H9 (cell line): ENCODE results near the gene TMEM44. TPM values are rescaled to one million over a fixed set of nuclear protein-coding genes. Genes with fewer than 3 reads are reported as not detected.

Experiments
- DNase-seq: peaks from one replicate; pipeline ENCODE4 v3.0.0-alpha.2; 2017
- H2AFZ ChIP-seq: one replicate; pipeline ENCODE4 v1.6.1; 2013; ENCODE audit warnings: mild to moderate bottlenecking, low read length, control low read depth, moderate library complexity
- H2AK5ac ChIP-seq: 2 replicates; pipeline ENCODE4 v1.6.1; 2013; ENCODE audit warnings: low read length, control low read depth, mixed read lengths; ENCODE audit not compliant: insufficient read length
- H2BK120ac ChIP-seq: one replicate; pipeline ENCODE4 v1.6.1; 2013; ENCODE audit warnings: low read depth, mild to moderate bottlenecking, low read length, control low read depth, inconsistent platforms; ENCODE audit not compliant: poor library complexity, severe bottlenecking
- H2BK12ac ChIP-seq: 2 replicates; pipeline ENCODE4 v1.6.1; 2013; ENCODE audit warnings: low read length, control low read depth, mixed read lengths, low read depth; ENCODE audit not compliant: insufficient read length
- H2BK15ac ChIP-seq: 2 replicates; pipeline ENCODE4 v1.6.1; 2013; ENCODE audit warnings: low read depth, low read length, control low read depth
- H2BK20ac ChIP-seq: one replicate; pipeline ENCODE4 v1.6.1; 2013; ENCODE audit warnings: low read depth, mild to moderate bottlenecking, low read length, control low read depth, inconsistent platforms; ENCODE audit not compliant: poor library complexity, severe bottlenecking
- H2BK5ac ChIP-seq: 2 replicates; pipeline ENCODE4 v1.6.1; 2013; ENCODE audit warnings: low read length, control low read depth, mixed read lengths; ENCODE audit not compliant: insufficient read length
- H3K14ac ChIP-seq: 2 replicates; pipeline ENCODE4 v1.6.1; 2013; ENCODE audit warnings: low read length, control low read depth; ENCODE audit not compliant: insufficient read depth
- H3K18ac ChIP-seq: 2 replicates; pipeline ENCODE4 v1.6.1; 2013; ENCODE audit warnings: low read depth, mild to moderate bottlenecking, mixed read lengths, low read length, control low read depth; ENCODE audit not compliant: insufficient read length
- H3K23ac ChIP-seq: 2 replicates; pipeline ENCODE4 v1.6.1; 2013; ENCODE audit warnings: low read length, control low read depth, mixed read lengths, low read depth; ENCODE audit not compliant: insufficient read length
- H3K23me2 ChIP-seq: 2 replicates; pipeline ENCODE4 v1.6.1; 2013; ENCODE audit warnings: low read depth, mild to moderate bottlenecking, mixed read lengths, low read length, control low read depth; ENCODE audit not compliant: insufficient read length, poor library complexity, severe bottlenecking
- H3K27ac ChIP-seq: 2 replicates; pipeline ENCODE4 v1.5.1; 2013; ENCODE audit warnings: low read length, control low read depth, mixed read lengths, low read depth; ENCODE audit not compliant: insufficient read length
- H3K27me3 ChIP-seq: 2 replicates; pipeline ENCODE4 v1.6.1; 2013; ENCODE audit warnings: low read length, control low read depth, inconsistent platforms; ENCODE audit not compliant: insufficient read depth
- H3K4ac ChIP-seq: 2 replicates; pipeline ENCODE4 v1.6.1; 2013; ENCODE audit warnings: low read depth, mild to moderate bottlenecking, control low read depth, inconsistent platforms, low read length, moderate library complexity
- H3K4me1 ChIP-seq: 2 replicates; pipeline ENCODE4 v1.6.1; 2013; ENCODE audit warnings: low read length, control low read depth, inconsistent platforms; ENCODE audit not compliant: insufficient read depth
- H3K4me2 ChIP-seq: 2 replicates; pipeline ENCODE4 v1.6.1; 2013; ENCODE audit warnings: low read length, control low read depth, mixed read lengths; ENCODE audit not compliant: insufficient read length, insufficient read depth
- H3K56ac ChIP-seq: 2 replicates; pipeline ENCODE4 v1.6.1; 2013; ENCODE audit warnings: low read depth, mild to moderate bottlenecking, mixed read lengths, low read length, control low read depth; ENCODE audit not compliant: insufficient read length
- H3K79me1 ChIP-seq: 2 replicates; pipeline ENCODE4 v1.6.1; 2013; ENCODE audit warnings: low read depth, mild to moderate bottlenecking, moderate library complexity, low read length, control low read depth, inconsistent platforms; ENCODE audit not compliant: insufficient read depth, poor library complexity, severe bottlenecking
- H3K79me2 ChIP-seq: 2 replicates; pipeline ENCODE4 v1.6.1; 2013; ENCODE audit warnings: low read length, control low read depth, inconsistent platforms; ENCODE audit not compliant: insufficient read depth
- H3K9ac ChIP-seq: 2 replicates; pipeline ENCODE4 v1.6.1; 2013; ENCODE audit warnings: low read length, control low read depth, mixed read lengths; ENCODE audit not compliant: insufficient read length; ENCODE audit errors: extremely low read depth
- H3K9me3 ChIP-seq: one replicate; pipeline ENCODE4 v1.6.1; 2013; ENCODE audit warnings: low read depth, low read length, inconsistent platforms; ENCODE audit not compliant: control insufficient read depth
- H3T11ph ChIP-seq: one replicate; pipeline ENCODE4 v1.6.1; 2013; ENCODE audit warnings: mild to moderate bottlenecking, low read length, control low read depth, inconsistent platforms
- H4K20me1 ChIP-seq: one replicate; pipeline ENCODE4 v1.6.1; 2013; ENCODE audit not compliant: control insufficient read depth, insufficient read length, insufficient read depth
- H4K5ac ChIP-seq: 2 replicates; pipeline ENCODE4 v1.6.1; 2013; ENCODE audit warnings: low read depth, mild to moderate bottlenecking, mixed read lengths, low read length, control low read depth; ENCODE audit not compliant: insufficient read length
- H4K8ac ChIP-seq: replicated peaks from 2 replicates; pipeline ENCODE4 v1.6.1; 2013; ENCODE audit warnings: low read length, control low read depth, mixed read lengths, low read depth; ENCODE audit not compliant: insufficient read length
- H4K91ac ChIP-seq: 2 replicates; pipeline ENCODE4 v1.6.1; 2013; ENCODE audit warnings: low read depth, mild to moderate bottlenecking, moderate library complexity, mixed read lengths, low read length, control low read depth; ENCODE audit not compliant: insufficient read length
- H3K27ac Mint-ChIP-seq, 3 experiments: 2 replicates in 2 of 3; 3 replicates in 1 of 3; pipeline ENCODE4 v1.8.0; 2020 to 2021; ENCODE audit warnings: mixed read lengths in 3 of 3, mild to moderate bottlenecking in 1 of 3, moderate library complexity in 1 of 3
- H3K27me3 Mint-ChIP-seq: 2 replicates; pipeline ENCODE4 v1.8.0; 2021; ENCODE audit warnings: low read depth, mild to moderate bottlenecking, moderate library complexity, mixed read lengths
- H3K36me3 Mint-ChIP-seq, 3 experiments: 2 replicates in 2 of 3; 3 replicates in 1 of 3; pipeline ENCODE4 v1.8.0; 2020 to 2021; ENCODE audit warnings: low read depth in 3 of 3, mixed read lengths in 3 of 3; ENCODE audit not compliant: insufficient read depth in 1 of 3
- H3K4me1 Mint-ChIP-seq, 2 experiments: 2 replicates each; pipeline ENCODE4 v1.8.0; 2020; ENCODE audit warnings: mixed read lengths in 2 of 2
- H3K4me3 Mint-ChIP-seq, 2 experiments: 2 replicates in 1 of 2; 3 replicates in 1 of 2; pipeline ENCODE4 v1.8.0; 2020 to 2021; ENCODE audit warnings: mild to moderate bottlenecking in 2 of 2, mixed read lengths in 2 of 2, moderate library complexity in 1 of 2
- H3K9me3 Mint-ChIP-seq, 2 experiments: 2 replicates in 1 of 2; 3 replicates in 1 of 2; pipeline ENCODE4 v1.8.0; 2020; ENCODE audit warnings: mild to moderate bottlenecking in 2 of 2, mixed read lengths in 2 of 2, moderate library complexity in 1 of 2
- CTCF ChIP-seq: fragments of 200-600 bp; sonication (generic); conservative IDR thresholded peaks from 3 replicates; pipeline ENCODE4 v1.8.0; 2021; ENCODE audit warnings: antibody characterized with exemption, mild to moderate bottlenecking
- WGBS: extraction: QIAGEN DNeasy Blood & Tissue Kit; methylation state at CpG from one replicate; pipeline ENCODE4 v1.1.7; 2013; ENCODE audit warnings: missing lambda C conversion rate, low lambda C conversion rate, mixed read lengths; ENCODE audit not compliant: insufficient read length; ENCODE audit errors: extremely low coverage; 5-methylcytosine and 5-hydroxymethylcytosine counted together
- total RNA-seq: library from RNA; stranded (reverse); gene quantifications from 2 replicates; pipeline ENCODE4 v1.2.1, GENCODE V29; 2021

The TMEM44 gene
- total RNA-seq, 1 experiment from 2014 or later, result 19.8 TPM

DNA sequence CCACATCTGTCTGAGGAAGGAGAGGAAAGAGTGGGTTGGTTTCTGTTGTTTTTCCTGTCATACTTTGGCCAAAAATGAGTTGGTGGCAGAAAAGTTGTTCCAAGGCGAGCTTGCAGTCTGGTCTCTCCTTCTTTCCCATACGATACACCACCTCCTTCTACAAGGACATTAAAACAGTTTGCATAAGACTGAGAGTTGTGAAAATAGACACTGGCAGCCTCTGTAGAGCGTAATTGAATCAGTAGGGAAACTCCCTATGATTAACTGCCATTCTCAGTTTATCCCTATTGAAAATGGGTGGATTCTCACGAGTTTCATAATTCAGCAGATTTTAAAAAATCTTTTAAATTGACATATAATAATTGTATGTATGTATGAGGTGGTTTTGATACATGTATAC, 42.5 kb upstream of the TMEM44 start:
- no peaks in the 10 kb centered on the region for H4K20me1 ChIP-seq
- Mint-ChIP-seq H3K36me3 (no peaks in the 10 kb centered on the region), H3K4me3 (no peak overlapping the region), H3K4me1 (peaks cover 5 to 7% of the 10 kb centered on the region in 2 experiments), H3K9me3 (no peaks in the 10 kb centered on the region), H3K27ac (no peak overlapping the region), H3K27me3 (peaks cover 43% of the 10 kb centered on the region)
- H2AK5ac ChIP-seq, result no peak overlapping the region
- H3K4ac ChIP-seq, result no peak overlapping the region
- no peak for DNase-seq
- peaks cover 7% of the 10 kb centered on the region for H3K23me2 ChIP-seq
- H3T11ph ChIP-seq, result no peak overlapping the region
- no peak overlapping the region for H2BK5ac ChIP-seq
- H3K79me1 ChIP-seq, result peaks cover 2% of the 10 kb centered on the region
- no peaks in the 10 kb centered on the region for H3K27me3 ChIP-seq
- H3K18ac ChIP-seq, result no peak overlapping the region
- no peak overlapping the region for H2BK15ac ChIP-seq
- H2BK120ac ChIP-seq, result no peak overlapping the region
- no peak overlapping the region for H4K8ac ChIP-seq
- H3K4me1 ChIP-seq, result 0 out of 2 replicates have a peak, but pooled peaks cover 2% of the 10 kb centered on the region
- no peak overlapping the region for H2AFZ ChIP-seq
- H3K56ac ChIP-seq, result no peak overlapping the region
- H3K9me3 ChIP-seq, result no peaks in the 10 kb centered on the region
- no peak overlapping the region for H2BK12ac ChIP-seq
- H3K4me2 ChIP-seq, result no peak overlapping the region
- H3K23ac ChIP-seq, result no peak overlapping the region
- H4K5ac ChIP-seq, result no peak overlapping the region
- no peak for TF ChIP-seq CTCF
- H3K79me2 ChIP-seq, result peaks cover 11% of the 10 kb centered on the region; the same call in 1 of the 2 replicates
- H2BK20ac ChIP-seq, result no peak overlapping the region
- WGBS, result no CpG with 5 or more reads among the region's 4 CpGs
- no peak overlapping the region for H3K14ac ChIP-seq
- no peak overlapping the region for H3K9ac ChIP-seq
- no peak overlapping the region for H4K91ac ChIP-seq
- H3K27ac ChIP-seq, result no peak overlapping the region
